Neural cell (in vitro differentiated cells): ENCODE measurements around the gene SH3BP4. TPM values are rescaled to one million over a fixed set of nuclear protein-coding genes. Genes with fewer than 3 reads are reported as not detected.

Experiments
- H2AFZ ChIP-seq: fragments of 200-600, 300-800 bp; sonication (generic), shearing (Covaris generic); 2 replicates; pipeline ENCODE4 v1.6.0; 2014; ENCODE audit warnings: low read depth, mild to moderate bottlenecking, antibody characterized with exemption, low read length, moderate library complexity
- H3F3A ChIP-seq: fragments of 200-600 bp; shearing (Covaris generic); 2 replicates; pipeline ENCODE4 v1.6.1; 2016; ENCODE audit warnings: mild to moderate bottlenecking, moderate library complexity, mixed read lengths, antibody characterized with exemption, low read length; ENCODE audit not compliant: insufficient read depth, poor library complexity, severe bottlenecking
- H3K27ac ChIP-seq: fragments of 200-600, 300-800 bp; sonication (generic), shearing (Covaris generic); 2 replicates; pipeline ENCODE4 v1.5.1; 2014; ENCODE audit warnings: mild to moderate bottlenecking, low read length, moderate library complexity
- H3K27me3 ChIP-seq: fragments of 300-800, 200-600 bp; sonication (generic), shearing (Covaris generic); 2 replicates; pipeline ENCODE4 v1.6.0; 2014; ENCODE audit warnings: mild to moderate bottlenecking, low read depth, low read length, moderate library complexity; ENCODE audit not compliant: insufficient read depth
- H3K36me3 ChIP-seq: fragments of 300-800, 200-600 bp; sonication (generic), shearing (Covaris generic); 2 replicates; pipeline ENCODE4 v1.5.1; 2014; ENCODE audit warnings: mild to moderate bottlenecking, antibody characterized with exemption, low read length, moderate library complexity; ENCODE audit not compliant: insufficient read depth
- H3K4me2 ChIP-seq: fragments of 300-800, 200-600 bp; sonication (generic), shearing (Covaris generic); 2 replicates; pipeline ENCODE4 v1.6.0; 2014; ENCODE audit warnings: mild to moderate bottlenecking, low read length
- H3K4me3 ChIP-seq: fragments of 300-800, 200-600 bp; sonication (generic), shearing (Covaris generic); 2 replicates; pipeline ENCODE4 v1.5.1; 2014; ENCODE audit warnings: mild to moderate bottlenecking, low read length, moderate library complexity
- H3K79me2 ChIP-seq: fragments of 200-600 bp; shearing (Covaris generic); replicated peaks from 2 replicates; pipeline ENCODE4 v1.6.0; 2014; ENCODE audit warnings: mild to moderate bottlenecking, low read length, moderate library complexity; ENCODE audit not compliant: insufficient read depth
- H3K9ac ChIP-seq: fragments of 300-800, 200-600 bp; sonication (generic), shearing (Covaris generic); 2 replicates; pipeline ENCODE4 v1.6.1; 2016; ENCODE audit warnings: mild to moderate bottlenecking, low read length, mixed read lengths
- H3K9me2 ChIP-seq: fragments of 200-600 bp; shearing (Covaris generic); 2 replicates; pipeline ENCODE4 v1.6.1; 2016; ENCODE audit warnings: mild to moderate bottlenecking, low read length, mixed read lengths; ENCODE audit not compliant: insufficient read depth
- H3K9me3 ChIP-seq: fragments of 200-600, 300-800 bp; sonication (generic), shearing (Covaris generic); 2 replicates; pipeline ENCODE4 v1.6.1; 2016; ENCODE audit warnings: mild to moderate bottlenecking, mixed run types, low read length, moderate library complexity, mixed read lengths
- H4K20me1 ChIP-seq: fragments of 200-600 bp; shearing (Covaris generic); 2 replicates; pipeline ENCODE4 v1.6.1; 2016; ENCODE audit warnings: mild to moderate bottlenecking, mixed run types; ENCODE audit not compliant: insufficient read depth
- EP300 ChIP-seq: fragments of 450-650 bp; conservative IDR thresholded peaks from 2 replicates; pipeline ENCODE4 v1.6.1; 2014; ENCODE audit warnings: antibody characterized with exemption, mild to moderate bottlenecking, moderate library complexity; ENCODE audit not compliant: poor library complexity, severe bottlenecking
- EZH2 ChIP-seq: fragments of 200-600, 300-800 bp; shearing (Covaris generic), sonication (generic); IDR thresholded peaks from 2 replicates; pipeline ENCODE4 v1.6.1; 2014; ENCODE audit warnings: antibody characterized with exemption, low read length, borderline replicate concordance, mild to moderate bottlenecking; ENCODE audit not compliant: insufficient read depth, poor library complexity, severe bottlenecking
- MXI1 ChIP-seq: fragments of 450-650 bp; conservative IDR thresholded peaks from 2 replicates; pipeline ENCODE4 v1.6.1; 2014; ENCODE audit warnings: antibody characterized with exemption, mild to moderate bottlenecking; ENCODE audit not compliant: poor library complexity, severe bottlenecking
- REST ChIP-seq: IDR thresholded peaks from 2 replicates; pipeline ENCODE4 v1.6.1; 2012; ENCODE audit warnings: borderline replicate concordance
- SMC3 ChIP-seq: fragments of 450-650 bp; conservative IDR thresholded peaks from 2 replicates; pipeline ENCODE4 v1.6.1; 2014; ENCODE audit warnings: antibody characterized with exemption, mild to moderate bottlenecking, moderate library complexity; ENCODE audit not compliant: poor library complexity
- TAF1 ChIP-seq: IDR thresholded peaks from 2 replicates; pipeline ENCODE4 v1.6.1; 2012; ENCODE audit warnings: low read depth
- polyA plus RNA-seq: library from polyadenylated mRNA; depleted of rRNA; stranded (reverse); fragments of >200 nt; gene quantifications from 2 replicates; pipeline ENCODE4 v1.2.3, GENCODE V29; 2014
- TF ChIP-seq, protein P1 (sequence below): fragments of 450-650 bp; IDR thresholded peaks from 2 replicates; pipeline ENCODE4 v1.5.1; 2014; ENCODE audit warnings: antibody characterized with exemption, mild to moderate bottlenecking, moderate library complexity; ENCODE audit not compliant: poor library complexity, severe bottlenecking

Gene SH3BP4
- polyA plus RNA-seq, 1 donor from 2014 or later: 3.3 TPM

- H3K4me2 ChIP-seq: no peak overlapping the region
- H3K9ac ChIP-seq: no peak overlapping the region
- H3K4me3 ChIP-seq: no peak overlapping the region
- no peaks in the 10 kb centered on the region for H3F3A ChIP-seq
- no peaks in the 10 kb centered on the region for H3K36me3 ChIP-seq
- H3K79me2 ChIP-seq: no peaks in the 10 kb centered on the region
- no peak for TF ChIP-seq EZH2
- H3K9me3 ChIP-seq: no peaks in the 10 kb centered on the region
- H3K27ac ChIP-seq: no peak overlapping the region
- H4K20me1 ChIP-seq: no peaks in the 10 kb centered on the region
- no peak overlapping the region for H2AFZ ChIP-seq
- no peaks in the 10 kb centered on the region for H3K27me3 ChIP-seq
- no peaks in the 10 kb centered on the region for H3K9me2 ChIP-seq
Measured at GRCh38 chr2:235091421-235091820, 139.6 kb downstream of the SH3BP4 start.

DNA sequence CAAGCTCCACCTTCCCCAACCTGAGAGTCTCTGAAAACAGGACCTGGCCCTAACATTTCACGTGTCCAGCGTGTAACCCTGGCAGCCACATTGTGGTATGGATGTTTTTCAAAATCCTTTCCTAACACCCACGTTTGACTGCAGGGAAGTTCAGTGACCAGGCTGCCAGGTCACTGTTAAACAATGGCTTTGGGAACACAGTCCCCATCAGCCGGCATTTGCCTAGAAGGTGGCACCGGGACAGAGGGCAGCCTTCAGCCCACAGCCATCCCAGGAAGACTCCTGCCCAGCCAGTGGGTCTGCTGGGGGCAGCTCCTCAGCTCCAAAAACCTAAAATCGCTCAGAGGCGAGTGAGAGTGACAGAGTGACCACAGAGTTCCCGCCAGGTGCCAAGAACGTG, 140.2 kb downstream of the SH3BP4 start:
- no peak overlapping the region for H2AFZ ChIP-seq
- H3K4me3 ChIP-seq: no peak overlapping the region
- no peaks in the 10 kb centered on the region for H3K9me2 ChIP-seq
- no peaks in the 10 kb centered on the region for H3K9me3 ChIP-seq
- no peak for TF ChIP-seq TAF1
- no peak for TF ChIP-seq EP300
- no peak for TF ChIP-seq EZH2
- TF ChIP-seq, protein P1, sequence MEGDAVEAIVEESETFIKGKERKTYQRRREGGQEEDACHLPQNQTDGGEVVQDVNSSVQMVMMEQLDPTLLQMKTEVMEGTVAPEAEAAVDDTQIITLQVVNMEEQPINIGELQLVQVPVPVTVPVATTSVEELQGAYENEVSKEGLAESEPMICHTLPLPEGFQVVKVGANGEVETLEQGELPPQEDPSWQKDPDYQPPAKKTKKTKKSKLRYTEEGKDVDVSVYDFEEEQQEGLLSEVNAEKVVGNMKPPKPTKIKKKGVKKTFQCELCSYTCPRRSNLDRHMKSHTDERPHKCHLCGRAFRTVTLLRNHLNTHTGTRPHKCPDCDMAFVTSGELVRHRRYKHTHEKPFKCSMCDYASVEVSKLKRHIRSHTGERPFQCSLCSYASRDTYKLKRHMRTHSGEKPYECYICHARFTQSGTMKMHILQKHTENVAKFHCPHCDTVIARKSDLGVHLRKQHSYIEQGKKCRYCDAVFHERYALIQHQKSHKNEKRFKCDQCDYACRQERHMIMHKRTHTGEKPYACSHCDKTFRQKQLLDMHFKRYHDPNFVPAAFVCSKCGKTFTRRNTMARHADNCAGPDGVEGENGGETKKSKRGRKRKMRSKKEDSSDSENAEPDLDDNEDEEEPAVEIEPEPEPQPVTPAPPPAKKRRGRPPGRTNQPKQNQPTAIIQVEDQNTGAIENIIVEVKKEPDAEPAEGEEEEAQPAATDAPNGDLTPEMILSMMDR: no peak
- TF ChIP-seq MXI1: no peak
- H3K27me3 ChIP-seq: no peaks in the 10 kb centered on the region
- no peaks in the 10 kb centered on the region for H4K20me1 ChIP-seq
- no peaks in the 10 kb centered on the region for H3K36me3 ChIP-seq
- H3K27ac ChIP-seq: no peak overlapping the region
- H3K4me2 ChIP-seq: no peak overlapping the region
- H3K9ac ChIP-seq: no peak overlapping the region
- no peaks in the 10 kb centered on the region for H3F3A ChIP-seq
- no peaks in the 10 kb centered on the region for H3K79me2 ChIP-seq

- TF ChIP-seq SMC3 (no peak), TAF1 (no peak), REST (no peak), MXI1 (no peak), EP300 (no peak)
- TF ChIP-seq, protein P1: no peak
- H3K79me2 ChIP-seq: no peaks in the 10 kb centered on the region
- no peak overlapping the region for H2AFZ ChIP-seq
- H3K4me3 ChIP-seq: no peak overlapping the region
- no peaks in the 10 kb centered on the region for H3K27me3 ChIP-seq
- H3F3A ChIP-seq: no peaks in the 10 kb centered on the region
- H3K9ac ChIP-seq: no peak overlapping the region
- H3K9me2 ChIP-seq: no peaks in the 10 kb centered on the region
- no peaks in the 10 kb centered on the region for H4K20me1 ChIP-seq
- no peak overlapping the region for H3K27ac ChIP-seq
- no peaks in the 10 kb centered on the region for H3K9me3 ChIP-seq
- H3K4me2 ChIP-seq: no peak overlapping the region
- no peaks in the 10 kb centered on the region for H3K36me3 ChIP-seq
Measured at GRCh38 chr2:235092433-235093223, 140.8 kb downstream of the SH3BP4 start.
